SJSA1 (cell line): ENCODE results near the gene CYP2F1. TPM values are rescaled to one million over a fixed set of nuclear protein-coding genes. Genes with fewer than 3 reads are reported as not detected.
"Not testable (repeated sequence)": the region's sequence is repeated elsewhere in the genome, so short reads cannot be mapped to it uniquely, and the experiment has no call there.

Source experiments
- DNase-seq, 2 experiments: peaks; one replicate each; pipeline ENCODE4 v3.0.0-alpha.2; 2015 to 2020; ENCODE audit warnings: low spot score in 2 of 2, low read depth in 1 of 2
- H3K27ac ChIP-seq: fragments of 250-450 bp; sonication (Bioruptor Pico); 2 replicates; pipeline ENCODE4 v1.5.1; 2020; ENCODE audit warnings: mild to moderate bottlenecking, moderate library complexity
- H3K27me3 ChIP-seq: fragments of 250-450 bp; sonication (Bioruptor Pico); replicated peaks from 2 replicates; pipeline ENCODE4 v1.5.1; 2020; ENCODE audit warnings: mild to moderate bottlenecking, moderate library complexity
- H3K36me3 ChIP-seq: fragments of 250-450 bp; sonication (Bioruptor Pico); 2 replicates; pipeline ENCODE4 v1.5.1; 2020; ENCODE audit warnings: mild to moderate bottlenecking
- H3K4me1 ChIP-seq: fragments of 250-450 bp; sonication (Bioruptor Pico); replicated peaks from 2 replicates; pipeline ENCODE4 v1.6.1; 2021; ENCODE audit warnings: mild to moderate bottlenecking
- H3K4me3 ChIP-seq: fragments of 250-450 bp; sonication (Bioruptor Pico); 2 replicates; pipeline ENCODE4 v1.5.1; 2020; ENCODE audit warnings: mild to moderate bottlenecking
- H3K9me3 ChIP-seq: fragments of 250-450 bp; sonication (Bioruptor Pico); replicated peaks from 2 replicates; pipeline ENCODE4 v1.5.1; 2020; ENCODE audit warnings: mild to moderate bottlenecking
- total RNA-seq: library from RNA; depleted of rRNA; stranded (reverse); fragments of >200 nt; shearing (Covaris generic); gene quantifications from 2 replicates; pipeline ENCODE4 v1.2.3, GENCODE V29; 2014

CYP2F1 gene
- total RNA-seq, 1 experiment from 2014 or later = not detected

DNA sequence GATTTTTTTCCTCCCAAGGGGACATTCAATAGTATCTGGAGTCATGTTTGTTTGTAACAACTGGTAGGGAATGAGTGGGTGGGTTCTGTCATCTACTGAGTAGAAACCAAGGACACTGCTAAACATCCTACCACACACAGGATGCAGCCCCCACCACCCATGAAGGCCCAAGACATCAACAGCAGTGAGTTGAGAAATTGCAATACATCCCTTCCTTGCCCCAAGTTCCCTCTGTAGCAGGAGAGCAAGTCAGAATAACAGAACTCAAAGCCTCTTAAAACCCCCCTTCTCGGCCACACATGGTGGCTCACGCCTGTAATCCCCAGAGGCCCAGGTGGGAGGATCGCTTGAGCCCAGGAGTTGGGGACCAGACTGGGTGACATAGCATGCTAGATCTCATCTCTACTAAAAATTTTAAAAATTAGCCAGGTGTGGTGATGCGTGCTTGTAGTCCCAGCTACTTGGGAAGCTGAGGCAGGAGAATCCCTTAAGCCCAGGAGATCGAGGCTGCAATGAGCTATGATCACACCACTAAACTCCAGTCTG, 2.4 kb upstream of the CYP2F1 start:
- no peaks in the 10 kb centered on the region for H3K36me3 ChIP-seq
- H3K27ac ChIP-seq = no peak overlapping the region
- peak in 1 of 2 experiments; percentile 18 for DNase-seq
- H3K4me1 ChIP-seq = no peaks in the 10 kb centered on the region
- H3K9me3 ChIP-seq = no peaks in the 10 kb centered on the region
- H3K4me3 ChIP-seq = no peak overlapping the region
- peaks cover 19% of the 10 kb centered on the region for H3K27me3 ChIP-seq

GRCh38 chr19:41112728-41113290, 1.4 kb upstream of the CYP2F1 start:
- no peaks in the 10 kb centered on the region for H3K4me1 ChIP-seq
- H3K27ac ChIP-seq = no peak overlapping the region
- H3K9me3 ChIP-seq = no peaks in the 10 kb centered on the region
- peak in 1 of 2 experiments; percentile 28 for DNase-seq
- peaks cover 24% of the 10 kb centered on the region for H3K27me3 ChIP-seq
- no peaks in the 10 kb centered on the region for H3K36me3 ChIP-seq
- no peak overlapping the region for H3K4me3 ChIP-seq

DNA sequence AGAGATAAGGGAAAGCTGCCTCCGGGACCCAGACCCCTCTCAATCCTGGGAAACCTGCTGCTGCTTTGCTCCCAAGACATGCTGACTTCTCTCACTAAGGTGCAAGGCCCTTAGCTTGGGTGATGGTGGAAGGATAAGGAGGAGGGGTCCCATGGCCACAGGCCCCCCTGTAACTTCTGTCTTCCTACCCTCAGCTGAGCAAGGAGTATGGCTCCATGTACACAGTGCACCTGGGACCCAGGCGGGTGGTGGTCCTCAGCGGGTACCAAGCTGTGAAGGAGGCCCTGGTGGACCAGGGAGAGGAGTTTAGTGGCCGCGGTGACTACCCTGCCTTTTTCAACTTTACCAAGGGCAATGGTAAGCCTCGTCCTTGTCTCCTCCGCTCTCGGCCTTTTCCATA, 2.0 kb downstream of the CYP2F1 start:
- Histone ChIP-seq H3K9me3 (no peaks in the 10 kb centered on the region), H3K36me3 (no peaks in the 10 kb centered on the region), H3K27me3 (peaks cover 18% of the 10 kb centered on the region), H3K27ac (no peak overlapping the region), H3K4me3 (no peak overlapping the region), H3K4me1 (no peaks in the 10 kb centered on the region)
- peak in 1 of 2 experiments; percentile 29 for DNase-seq

DNA sequence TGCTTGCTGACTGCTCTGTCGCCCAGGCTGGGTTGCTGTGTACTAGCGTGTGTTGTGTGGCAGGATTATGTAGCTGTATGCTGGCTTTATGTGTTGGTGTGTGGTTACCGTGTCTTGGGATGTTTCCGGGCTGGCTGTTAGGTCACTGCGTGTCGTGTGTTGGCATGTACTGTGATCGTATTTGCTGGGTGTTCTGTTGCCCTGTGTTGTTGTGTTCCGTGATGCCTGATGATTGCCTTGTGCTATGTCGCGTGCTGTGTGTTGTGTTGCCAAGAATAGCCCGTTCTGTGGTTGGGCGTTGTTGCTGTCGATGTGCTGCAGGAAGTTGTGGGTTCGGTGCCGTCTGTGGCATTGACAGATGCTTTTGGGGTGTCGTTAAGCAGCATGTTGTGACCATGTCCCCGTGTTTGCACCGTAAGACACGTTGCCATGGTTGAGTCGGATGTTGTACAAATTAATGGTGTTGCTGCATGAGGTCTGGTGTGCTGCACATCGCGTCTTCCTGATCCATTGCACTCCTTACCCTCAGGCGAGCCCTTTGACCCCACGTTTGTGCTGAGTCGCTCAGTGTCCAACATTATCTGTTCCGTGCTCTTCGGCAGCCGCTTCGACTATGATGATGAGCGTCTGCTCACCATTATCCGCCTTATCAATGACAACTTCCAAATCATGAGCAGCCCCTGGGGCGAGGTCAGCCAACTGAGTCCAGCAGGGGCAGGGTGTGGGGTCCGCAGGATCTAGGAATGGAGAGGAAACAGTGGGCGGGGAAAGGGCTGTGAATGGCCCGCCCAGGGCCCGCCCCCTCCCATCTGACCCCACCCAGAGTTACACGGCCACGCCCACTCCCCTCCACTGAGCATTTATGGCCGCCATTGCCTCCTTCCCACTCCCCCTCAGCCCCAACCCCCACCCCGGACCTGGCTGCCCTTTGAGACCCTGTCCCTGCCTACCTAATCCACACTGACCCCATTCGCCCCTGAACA, 7.0 kb downstream of the CYP2F1 start:
- H3K4me3 ChIP-seq = not testable (repeated sequence)

GRCh38 chr19:41122846-41123245, 8.6 kb downstream of the CYP2F1 start:
- not testable (repeated sequence) for DNase-seq, H3K27ac ChIP-seq, H3K9me3 ChIP-seq, H3K27me3 ChIP-seq, H3K4me1 ChIP-seq, H3K4me3 ChIP-seq, H3K36me3 ChIP-seq

More for the DNA sequence above, 7.0 kb downstream of the CYP2F1 start:
- H3K27me3 ChIP-seq, H3K36me3 ChIP-seq, DNase-seq, H3K4me1 ChIP-seq, H3K9me3 ChIP-seq, H3K27ac ChIP-seq: not testable (repeated sequence)

DNA sequence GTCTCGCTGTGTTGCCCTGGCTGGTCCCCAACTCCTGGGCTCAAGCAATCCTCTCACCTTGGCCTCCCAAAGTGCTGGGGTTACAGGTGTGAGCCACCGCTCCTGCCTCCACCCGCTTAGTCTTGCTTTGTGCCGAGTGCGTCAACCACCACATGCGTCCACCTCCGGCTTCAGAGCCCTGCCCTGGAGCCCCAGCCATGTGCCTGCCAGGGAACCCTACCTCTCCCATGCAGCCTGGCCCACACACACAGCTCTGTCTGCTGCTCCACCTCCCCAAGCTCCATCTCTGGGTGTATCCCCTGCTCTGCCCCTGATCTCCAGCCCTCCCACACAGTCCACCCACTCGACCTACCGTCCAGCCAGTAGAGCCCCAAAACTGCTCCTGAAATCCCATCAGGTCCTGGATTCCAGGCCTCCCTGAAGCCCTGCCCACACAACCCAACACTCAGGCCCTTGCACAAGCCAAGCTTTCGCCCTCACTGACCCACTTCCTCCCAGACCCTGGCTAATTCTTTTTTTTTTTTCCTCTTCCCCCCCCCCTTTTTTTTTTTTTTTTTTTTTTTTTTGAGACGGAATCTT, 9.6 kb downstream of the CYP2F1 start:
- no peaks in the 10 kb centered on the region for H3K36me3 ChIP-seq
- H3K4me1 ChIP-seq = no peaks in the 10 kb centered on the region
- DNase-seq = no peak
- H3K4me3 ChIP-seq = no peak overlapping the region
- H3K27ac ChIP-seq = no peak overlapping the region
- no peaks in the 10 kb centered on the region for H3K27me3 ChIP-seq
- H3K9me3 ChIP-seq = no peaks in the 10 kb centered on the region

DNA sequence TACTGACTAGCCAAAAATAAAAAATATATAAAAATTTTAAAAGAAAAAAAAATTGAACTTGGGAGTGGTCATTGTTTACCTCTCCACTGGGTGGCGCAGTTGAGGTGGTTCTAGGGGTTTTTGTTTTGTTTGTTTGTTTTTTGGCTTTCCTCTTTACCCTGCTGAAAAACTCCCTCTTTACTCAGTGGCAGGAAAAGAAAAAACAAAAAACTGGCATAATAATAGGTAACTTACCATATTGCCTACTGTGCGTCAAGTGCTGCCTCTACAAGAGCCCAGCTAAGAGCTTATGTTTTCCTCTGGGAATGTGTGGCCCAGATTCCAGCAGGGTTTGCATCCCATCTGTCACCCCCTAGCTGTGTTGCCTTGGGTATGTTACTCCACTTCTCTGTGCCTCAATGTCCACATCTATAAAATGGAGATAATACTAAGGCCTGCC, 12.6 kb downstream of the CYP2F1 start:
- not testable (repeated sequence) for H3K27me3 ChIP-seq, H3K4me3 ChIP-seq, H3K4me1 ChIP-seq, H3K9me3 ChIP-seq, H3K27ac ChIP-seq, H3K36me3 ChIP-seq
- peak in 1 of 2 experiments; percentile 24 for DNase-seq

DNA sequence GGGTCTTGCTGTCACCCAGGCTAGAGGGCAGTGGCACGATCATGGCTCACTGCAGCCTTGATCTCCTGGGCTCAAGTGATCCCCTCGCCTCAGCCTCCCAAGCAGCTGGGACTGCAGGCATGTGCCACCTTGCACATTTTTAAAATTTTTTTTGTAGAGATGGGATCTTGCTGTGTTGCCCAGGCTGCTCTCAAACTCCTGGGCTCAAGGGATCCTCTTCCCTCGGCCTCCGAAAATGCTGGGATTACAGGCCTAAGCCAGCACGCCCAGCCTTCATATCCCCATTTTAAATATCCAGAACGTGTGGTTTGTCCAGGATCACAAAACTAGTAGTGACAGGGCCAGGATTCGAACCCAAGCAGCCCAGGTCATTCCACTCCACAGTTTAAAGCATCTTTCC, 13.1 kb downstream of the CYP2F1 start:
- not testable (repeated sequence) for H3K4me3 ChIP-seq

GRCh38 chr19:41127801-41128300, 13.6 kb downstream of the CYP2F1 start:
- DNase-seq = peak; percentile 36 to 76
- H3K4me1 ChIP-seq, H3K27ac ChIP-seq, H3K9me3 ChIP-seq, H3K27me3 ChIP-seq, H3K36me3 ChIP-seq, H3K4me3 ChIP-seq: not testable (repeated sequence)

More for the DNA sequence above, 13.1 kb downstream of the CYP2F1 start:
- DNase-seq, H3K27ac ChIP-seq, H3K9me3 ChIP-seq, H3K4me1 ChIP-seq, H3K27me3 ChIP-seq, H3K36me3 ChIP-seq: not testable (repeated sequence)

DNA sequence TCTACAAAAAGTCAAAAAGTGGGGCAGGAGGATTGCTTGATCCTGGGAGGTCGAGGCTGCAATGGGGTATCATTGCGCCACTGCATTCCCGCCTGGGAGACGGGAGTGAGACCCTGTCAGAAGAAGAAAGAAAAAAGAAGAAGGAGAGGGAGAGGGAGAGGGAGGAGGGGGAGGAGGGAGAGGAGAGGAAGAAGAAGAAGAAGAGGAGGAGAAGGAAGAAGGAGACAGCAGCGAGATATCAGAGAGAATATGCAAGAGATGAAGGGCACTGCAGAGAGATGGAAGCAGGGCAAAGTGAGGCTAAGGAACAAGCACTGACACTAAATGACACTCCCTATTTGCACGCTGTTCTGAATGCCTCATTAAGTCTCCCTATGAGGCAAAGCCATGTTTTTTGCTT, 14.5 kb downstream of the CYP2F1 start:
- Histone ChIP-seq H3K36me3 (no peaks in the 10 kb centered on the region), H3K4me1 (no peaks in the 10 kb centered on the region), H3K9me3 (no peaks in the 10 kb centered on the region), H3K27ac (no peak overlapping the region), H3K4me3 (no peak overlapping the region), H3K27me3 (no peaks in the 10 kb centered on the region)
- DNase-seq = no peak

DNA sequence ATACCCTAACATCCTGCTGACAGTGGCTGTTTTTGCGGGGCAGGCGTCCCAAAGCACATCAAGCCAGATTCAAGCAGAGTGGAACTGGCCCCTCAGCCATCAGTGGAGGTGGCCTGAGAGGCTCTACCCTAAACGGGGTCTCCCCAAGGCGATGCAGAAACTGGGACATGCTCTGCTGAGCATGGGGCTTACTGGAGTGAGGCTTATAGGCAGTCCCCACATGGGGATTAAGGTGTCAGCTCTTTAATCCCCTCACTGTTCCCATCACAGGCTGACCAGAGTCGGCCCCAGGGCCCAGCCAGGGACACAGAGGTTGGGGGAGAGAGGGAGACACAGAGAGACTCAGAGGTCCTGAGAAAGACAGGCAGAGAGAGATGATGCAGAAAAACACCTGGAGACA, 17.0 kb downstream of the CYP2F1 start:
- DNase-seq = no peak
- H3K4me3 ChIP-seq = no peak overlapping the region
- no peaks in the 10 kb centered on the region for H3K27me3 ChIP-seq
- no peaks in the 10 kb centered on the region for H3K4me1 ChIP-seq
- H3K27ac ChIP-seq = no peak overlapping the region
- H3K9me3 ChIP-seq = no peaks in the 10 kb centered on the region
- no peaks in the 10 kb centered on the region for H3K36me3 ChIP-seq

GRCh38 chr19:41133260-41133659, 19.0 kb downstream of the CYP2F1 start:
- H3K27ac ChIP-seq = no peak overlapping the region
- DNase-seq = no peak
- H3K4me3 ChIP-seq = no peak overlapping the region
- no peaks in the 10 kb centered on the region for H3K27me3 ChIP-seq
- no peaks in the 10 kb centered on the region for H3K36me3 ChIP-seq
- H3K4me1 ChIP-seq = no peaks in the 10 kb centered on the region
- H3K9me3 ChIP-seq = no peaks in the 10 kb centered on the region

- H3K9me3 ChIP-seq = no peaks in the 10 kb centered on the region
- H3K4me1 ChIP-seq = no peaks in the 10 kb centered on the region
- 0 out of 2 replicates have a peak, but pooled peaks cover 3% of the 10 kb centered on the region for H3K27me3 ChIP-seq
- no peak for DNase-seq
- no peak overlapping the region for H3K27ac ChIP-seq
- H3K36me3 ChIP-seq = no peaks in the 10 kb centered on the region
- no peak overlapping the region for H3K4me3 ChIP-seq
Observed at GRCh38 chr19:41134616-41135015, 20.4 kb downstream of the CYP2F1 start.
